GOT3 (cell line): ENCODE data around the gene PIEZO2.

Experiments used
- DNase-seq: peaks from one replicate; lab custom pipeline; 2025; ENCODE audit warnings: mixed read lengths; lab: John Stamatoyannopoulos, UW

PIEZO2 gene

GRCh38 chr18:11112286-11112685 lies 37.1 kb downstream of the PIEZO2 start:
- no peak for DNase-seq

GRCh38 chr18:11110509-11110908 lies 38.9 kb downstream of the PIEZO2 start:
- DNase-seq = no peak

- DNase-seq = no peak
These were observed 40.4 kb downstream of the PIEZO2 start for GRCh38 chr18:11108947-11109346.

GRCh38 chr18:11106894-11107293 lies 42.5 kb downstream of the PIEZO2 start:
- no peak for DNase-seq

GRCh38 chr18:11105463-11105862 lies 43.9 kb downstream of the PIEZO2 start:
- DNase-seq = no peak

GRCh38 chr18:11104307-11104706 lies 45.1 kb downstream of the PIEZO2 start:
- DNase-seq = no peak

- no peak for DNase-seq
These were observed 52.3 kb downstream of the PIEZO2 start for GRCh38 chr18:11096839-11097750.

GRCh38 chr18:11096411-11096810 lies 53.0 kb downstream of the PIEZO2 start:
- DNase-seq = no peak

GRCh38 chr18:11095674-11096293 lies 53.6 kb downstream of the PIEZO2 start:
- no peak for DNase-seq

- no peak for DNase-seq
These were observed 54.2 kb downstream of the PIEZO2 start for GRCh38 chr18:11095211-11095610.

GRCh38 chr18:11091746-11092145 lies 57.6 kb downstream of the PIEZO2 start:
- no peak for DNase-seq

GRCh38 chr18:11089931-11090715 lies 59.2 kb downstream of the PIEZO2 start:
- DNase-seq = no peak

GRCh38 chr18:11081009-11081532 lies 68.3 kb downstream of the PIEZO2 start:
- DNase-seq = no peak

GRCh38 chr18:11078491-11078890 lies 70.9 kb downstream of the PIEZO2 start:
- no peak for DNase-seq

GRCh38 chr18:11077548-11078187 lies 71.7 kb downstream of the PIEZO2 start:
- no peak for DNase-seq

GRCh38 chr18:11074889-11075288 lies 74.5 kb downstream of the PIEZO2 start:
- DNase-seq = no peak

GRCh38 chr18:11073971-11074370 lies 75.4 kb downstream of the PIEZO2 start:
- DNase-seq = no peak

- DNase-seq = no peak
These were observed 76.7 kb downstream of the PIEZO2 start for GRCh38 chr18:11072632-11073031.

- no peak for DNase-seq
These were observed 78.1 kb downstream of the PIEZO2 start for GRCh38 chr18:11071300-11071699.

- no peak for DNase-seq
These were observed 78.8 kb downstream of the PIEZO2 start for GRCh38 chr18:11070593-11070992.

- DNase-seq = no peak
These were observed 83.3 kb downstream of the PIEZO2 start for GRCh38 chr18:11066038-11066437.
